Measurements from ENCODE around the gene ADAMTS2. TPM values are rescaled to one million over a fixed set of nuclear protein-coding genes. Genes with fewer than 3 reads are reported as not detected.

ADAMTS2 gene
- total and polyA plus RNA-seq, 2 of the 4 experiments (the other 2 are of a cell fraction): 19.0 to 58.8 TPM

DNA sequence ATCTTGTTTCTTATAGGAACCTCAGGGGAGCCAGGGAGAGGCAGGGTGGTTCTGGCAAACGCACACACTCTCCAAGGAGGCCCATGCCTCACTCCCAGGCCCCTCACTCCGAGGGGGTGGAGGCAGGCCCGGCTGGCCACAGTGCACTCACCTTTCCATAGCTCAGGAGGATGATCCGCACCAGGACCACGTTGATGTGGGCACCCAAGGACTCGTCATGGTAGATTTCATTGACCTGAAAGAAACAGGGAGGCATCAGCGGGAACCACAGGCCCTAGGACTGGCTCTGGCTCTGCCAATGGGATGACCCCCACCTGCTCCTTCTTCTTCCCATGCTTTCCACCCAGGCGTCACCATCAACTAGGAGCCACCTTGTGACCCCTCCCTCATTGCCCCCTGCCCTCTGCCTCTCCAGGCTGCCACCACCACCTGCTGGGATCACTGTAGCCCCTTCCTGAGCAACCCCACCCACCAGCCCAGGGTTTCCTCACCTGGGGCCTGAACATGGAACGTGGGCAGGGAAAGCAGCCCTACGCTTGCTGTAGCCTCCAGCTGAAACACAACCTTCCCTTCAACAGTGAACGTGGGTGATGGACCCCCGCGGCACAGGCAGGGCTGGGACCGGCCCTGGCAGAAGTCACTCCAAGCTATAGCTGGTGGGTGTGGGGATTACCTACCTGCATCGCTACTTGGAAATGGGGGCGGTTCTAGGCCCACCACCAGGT, 164.2 kb downstream of the ADAMTS2 start:
- no peak overlapping the region for H3K27ac ChIP-seq (ENCODE audit: insufficient read depth, low read length)
- H4K20me1 ChIP-seq (ENCODE audit: insufficient read depth, low read length): no peaks in the 10 kb centered on the region
- ATAC-seq (ENCODE audit: low read depth) (no peak), DNase-seq (no peak)
- no peak overlapping the region for H2AK5ac ChIP-seq (ENCODE audit: low read depth, low read length)
- no peak overlapping the region for H2AFZ ChIP-seq (replicated peaks; ENCODE audit: low read length, poor library complexity)
- H4K8ac ChIP-seq (ENCODE audit: low read depth in 2 of 2, low read length in 2 of 2): no peak overlapping the region
- H2BK5ac ChIP-seq (ENCODE audit: low read depth, low read length, poor library complexity, severe bottlenecking): no peak overlapping the region
- H3K9me3 ChIP-seq (ENCODE audit: control insufficient read depth, insufficient read depth, low read length): peaks cover 2% of the 10 kb centered on the region
- no peaks in the 10 kb centered on the region; a peak in 2 of 4 replicates for H3K79me1 ChIP-seq (ENCODE audit: low read depth in 1 of 2, low read length in 2 of 2)
- no peak overlapping the region for H3K4me3 ChIP-seq (ENCODE audit: insufficient read depth, low read depth, low read length)
- H4K91ac ChIP-seq (ENCODE audit: insufficient read depth, low read depth, low read length): no peak overlapping the region
- TF ChIP-seq RAD21 (IDR thresholded peaks at IDR 0.05; ENCODE audit: low read length) (no peak), RFX5 (IDR thresholded peaks at IDR 0.05; ENCODE audit: low read depth, low read length) (no peak), POLR2A (IDR thresholded peaks at IDR 0.05; ENCODE audit: low read depth, low read length) (no peak), CHD1 (IDR thresholded peaks at IDR 0.05; ENCODE audit: low read depth, low read length) (no peak), RCOR1 (IDR thresholded peaks at IDR 0.05; ENCODE audit: insufficient replicate concordance, low read length) (no peak), NFE2L2 (IDR thresholded peaks at IDR 0.05; ENCODE audit: low read depth, low read length) (no peak), CEBPB (IDR thresholded peaks at IDR 0.05; ENCODE audit: low read depth, low read length) (no peak), MAZ (IDR thresholded peaks at IDR 0.05; ENCODE audit: borderline replicate concordance, low read depth, low read length) (no peak), FOS (IDR thresholded peaks at IDR 0.05; ENCODE audit: low read depth, low read length) (no peak), MAFK (IDR thresholded peaks at IDR 0.05; ENCODE audit: low read depth, low read length) (no peak), SMC3 (IDR thresholded peaks at IDR 0.05; ENCODE audit: low read depth, low read length) (no peak), MXI1 (IDR thresholded peaks at IDR 0.05; ENCODE audit: borderline replicate concordance, low read depth, low read length) (no peak), BHLHE40 (IDR thresholded peaks at IDR 0.05; ENCODE audit: low read depth, low read length) (no peak)
- TF ChIP-seq, protein P1, sequence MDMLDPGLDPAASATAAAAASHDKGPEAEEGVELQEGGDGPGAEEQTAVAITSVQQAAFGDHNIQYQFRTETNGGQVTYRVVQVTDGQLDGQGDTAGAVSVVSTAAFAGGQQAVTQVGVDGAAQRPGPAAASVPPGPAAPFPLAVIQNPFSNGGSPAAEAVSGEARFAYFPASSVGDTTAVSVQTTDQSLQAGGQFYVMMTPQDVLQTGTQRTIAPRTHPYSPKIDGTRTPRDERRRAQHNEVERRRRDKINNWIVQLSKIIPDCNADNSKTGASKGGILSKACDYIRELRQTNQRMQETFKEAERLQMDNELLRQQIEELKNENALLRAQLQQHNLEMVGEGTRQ (IDR thresholded peaks at IDR 0.05; ENCODE audit: low read depth, low read length): no peak
- TF ChIP-seq, protein P2, sequence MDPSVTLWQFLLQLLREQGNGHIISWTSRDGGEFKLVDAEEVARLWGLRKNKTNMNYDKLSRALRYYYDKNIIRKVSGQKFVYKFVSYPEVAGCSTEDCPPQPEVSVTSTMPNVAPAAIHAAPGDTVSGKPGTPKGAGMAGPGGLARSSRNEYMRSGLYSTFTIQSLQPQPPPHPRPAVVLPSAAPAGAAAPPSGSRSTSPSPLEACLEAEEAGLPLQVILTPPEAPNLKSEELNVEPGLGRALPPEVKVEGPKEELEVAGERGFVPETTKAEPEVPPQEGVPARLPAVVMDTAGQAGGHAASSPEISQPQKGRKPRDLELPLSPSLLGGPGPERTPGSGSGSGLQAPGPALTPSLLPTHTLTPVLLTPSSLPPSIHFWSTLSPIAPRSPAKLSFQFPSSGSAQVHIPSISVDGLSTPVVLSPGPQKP (IDR thresholded peaks at IDR 0.05; ENCODE audit: borderline replicate concordance, low read depth, low read length): no peak
- TF ChIP-seq, protein P3, sequence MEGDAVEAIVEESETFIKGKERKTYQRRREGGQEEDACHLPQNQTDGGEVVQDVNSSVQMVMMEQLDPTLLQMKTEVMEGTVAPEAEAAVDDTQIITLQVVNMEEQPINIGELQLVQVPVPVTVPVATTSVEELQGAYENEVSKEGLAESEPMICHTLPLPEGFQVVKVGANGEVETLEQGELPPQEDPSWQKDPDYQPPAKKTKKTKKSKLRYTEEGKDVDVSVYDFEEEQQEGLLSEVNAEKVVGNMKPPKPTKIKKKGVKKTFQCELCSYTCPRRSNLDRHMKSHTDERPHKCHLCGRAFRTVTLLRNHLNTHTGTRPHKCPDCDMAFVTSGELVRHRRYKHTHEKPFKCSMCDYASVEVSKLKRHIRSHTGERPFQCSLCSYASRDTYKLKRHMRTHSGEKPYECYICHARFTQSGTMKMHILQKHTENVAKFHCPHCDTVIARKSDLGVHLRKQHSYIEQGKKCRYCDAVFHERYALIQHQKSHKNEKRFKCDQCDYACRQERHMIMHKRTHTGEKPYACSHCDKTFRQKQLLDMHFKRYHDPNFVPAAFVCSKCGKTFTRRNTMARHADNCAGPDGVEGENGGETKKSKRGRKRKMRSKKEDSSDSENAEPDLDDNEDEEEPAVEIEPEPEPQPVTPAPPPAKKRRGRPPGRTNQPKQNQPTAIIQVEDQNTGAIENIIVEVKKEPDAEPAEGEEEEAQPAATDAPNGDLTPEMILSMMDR (conservative IDR thresholded peaks at IDR 0.05; ENCODE audit: low read depth, low read length): no peak
- H3K23ac ChIP-seq (ENCODE audit: low read depth, low read length): no peak overlapping the region
- H3K27me3 ChIP-seq (ENCODE audit: control insufficient read depth, insufficient read depth, low read length): no peaks in the 10 kb centered on the region
- no peaks in the 10 kb centered on the region for H3K4me1 ChIP-seq (ENCODE audit: control insufficient read depth, insufficient read depth, low read length)
- no peak overlapping the region for H3K56ac ChIP-seq (ENCODE audit: extremely low read depth, insufficient read depth, low read length)
- 100% methylated on average over 1 of the region's 16 CpGs; no CpG with 5 or more reads in 1 of the 2 experiments for WGBS, 2 experiments (ENCODE audit: extremely low coverage in 2 of 2, insufficient read length in 1 of 2)
- no TSS peak for BruUV-seq (replicated peaks)
- H3K4ac ChIP-seq (ENCODE audit: low read depth, low read length): no peak overlapping the region
- in situ Hi-C loops (cut with MboI; ENCODE audit: low sequenced_read_pairs): no loop called here
- H3K9me1 ChIP-seq (ENCODE audit: insufficient read depth, low read length): peaks cover 8% of the 10 kb centered on the region; the same call in 1 of the 2 replicates
- peaks cover 7% of the 10 kb centered on the region for H3K36me3 ChIP-seq (ENCODE audit: control insufficient read depth, insufficient read depth, low read length)
- no peak overlapping the region for H2BK120ac ChIP-seq (ENCODE audit: low read depth, low read length)
- intact Hi-C loops (cut with micrococcal nuclease): no loop called here
- ChIA-PET CTCF (no interaction called here), POLR2A (ENCODE audit: unreplicated experiment) (no interaction called here)
- H3K18ac ChIP-seq (ENCODE audit: low read depth, low read length): no peak overlapping the region
- H2AK9ac ChIP-seq (replicated peaks; ENCODE audit: low read depth, low read length, poor library complexity): peak overlapping the region; percentile 1
- no peak overlapping the region for H2BK20ac ChIP-seq (ENCODE audit: low read depth, low read length)
- H2BK15ac ChIP-seq (ENCODE audit: low read depth, low read length): no peak overlapping the region
- H3K4me2 ChIP-seq (ENCODE audit: low read depth, low read length): no peak overlapping the region
- no peak overlapping the region for H4K5ac ChIP-seq (ENCODE audit: low read depth, low read length)
- dilution Hi-C loops (cut with HindIII; ENCODE audit: low sequenced_read_pairs, unreplicated experiment): no loop called here
- H3K9ac ChIP-seq (ENCODE audit: low read depth, low read length): no peak overlapping the region
- H3K14ac ChIP-seq (replicated peaks; ENCODE audit: low read depth, low read length): no peak overlapping the region
